ENCODE measurements around the gene GDF7.

GRCh38 chr2:20664071-20664390 lies 2.9 kb upstream of the GDF7 start:
- no peak for TF ChIP-seq CREB1 (IDR thresholded peaks at IDR 0.05; ENCODE audit: low read depth)
- no peak for TF ChIP-seq SMC3 (IDR thresholded peaks at IDR 0.05; ENCODE audit: borderline replicate concordance, low read length)
- TF ChIP-seq EZH2 (IDR thresholded peaks at IDR 0.05; ENCODE audit: borderline replicate concordance, control insufficient read depth, low read depth, low read length): no peak
- TF ChIP-seq POU2F2 (IDR thresholded peaks at IDR 0.05; ENCODE audit: borderline replicate concordance, low read depth, low read length): no peak
- no peak for TF ChIP-seq CTCF (IDR thresholded peaks at IDR 0.05 in 2 of 3, conservative IDR thresholded peaks at IDR 0.05 in 1 of 3; ENCODE audit: control insufficient read depth in 2 of 3, extremely low read depth in 1 of 3, insufficient read depth in 1 of 3, low read depth in 3 of 3, low read length in 3 of 3)
- TF ChIP-seq EGR1 (IDR thresholded peaks at IDR 0.05; ENCODE audit: borderline replicate concordance in 1 of 2, low read depth in 2 of 2, low read length in 2 of 2): no peak
- TF ChIP-seq PAX5 (IDR thresholded peaks at IDR 0.05; ENCODE audit: borderline replicate concordance, low read depth, low read length): no peak
- no peak for TF ChIP-seq POLR2A (IDR thresholded peaks at IDR 0.05; ENCODE audit: low read depth, low read length)
- no peak for TF ChIP-seq POLR2AphosphoS5 (IDR thresholded peaks at IDR 0.05; ENCODE audit: low read length)
